Liver (tissue), 9 donors: ENCODE measurements around the gene TMTC2. TPM values are rescaled to one million over a fixed set of nuclear protein-coding genes. Genes with fewer than 3 reads are reported as not detected.

ENCODE experiments used
- DNase-seq: peaks from one replicate; pipeline ENCODE4 v3.0.0-alpha.2; 2017; ENCODE audit warnings: low spot score
- H3K27ac ChIP-seq, 2 donors: one replicate each; pipeline ENCODE4 v1.7.0; 2013; ENCODE audit warnings: inconsistent platforms in 2 of 2, low read length in 2 of 2, control low read depth in 1 of 2, low read depth in 1 of 2, mild to moderate bottlenecking in 1 of 2
- H3K27me3 ChIP-seq, 4 donors: one replicate each; pipeline versions ENCODE4 v1.6.1 to v1.7.0; 2013; ENCODE audit warnings: low read length in 3 of 4, inconsistent platforms in 1 of 4, mild to moderate bottlenecking in 1 of 4, moderate library complexity in 1 of 4; ENCODE audit not compliant: control insufficient read depth in 4 of 4, insufficient read depth in 4 of 4
- H3K36me3 ChIP-seq, 4 donors: one replicate each; pipeline versions ENCODE4 v1.6.1 to v1.7.0; 2013; ENCODE audit warnings: low read length in 3 of 4, mild to moderate bottlenecking in 3 of 4, low read depth in 1 of 4, moderate library complexity in 1 of 4; ENCODE audit not compliant: control insufficient read depth in 4 of 4, insufficient read depth in 3 of 4
- H3K4me1 ChIP-seq, 4 donors: one replicate each; pipeline versions ENCODE4 v1.6.1 to v1.7.0; 2013; ENCODE audit warnings: low read length in 3 of 4, mild to moderate bottlenecking in 3 of 4, moderate library complexity in 1 of 4; ENCODE audit not compliant: control insufficient read depth in 4 of 4, insufficient read depth in 4 of 4
- H3K4me3 ChIP-seq, 3 donors: one replicate each; pipeline versions ENCODE4 v1.6.1 to v1.7.0; 2013; ENCODE audit warnings: low read length in 3 of 3, control low read depth in 1 of 3, low read depth in 1 of 3, mild to moderate bottlenecking in 1 of 3
- H3K9ac ChIP-seq, 2 donors: one replicate each; pipeline ENCODE4 v1.7.0; 2013; ENCODE audit warnings: low read length in 2 of 2, mild to moderate bottlenecking in 2 of 2, moderate library complexity in 2 of 2, control low read depth in 1 of 2, low read depth in 1 of 2
- H3K9me3 ChIP-seq, 4 donors: one replicate each; pipeline versions ENCODE4 v1.6.1 to v1.7.0; 2013; ENCODE audit warnings: low read length in 3 of 4; ENCODE audit not compliant: control insufficient read depth in 4 of 4
- EGR1 ChIP-seq, 2 donors: IDR thresholded peaks; 2 replicates each; pipeline ENCODE4 v1.6.1; 2016 to 2018; ENCODE audit warnings: antibody characterized with exemption in 2 of 2, low read depth in 2 of 2
- FOXA2 ChIP-seq: IDR thresholded peaks from 2 replicates; pipeline ENCODE4 v1.6.1; 2016; ENCODE audit warnings: antibody characterized with exemption
- GABPA ChIP-seq, 2 donors: IDR thresholded peaks in 1 of 2; conservative IDR thresholded peaks in 1 of 2; 2 replicates each; pipeline ENCODE4 v1.6.1; 2016; ENCODE audit warnings: antibody characterized with exemption in 2 of 2, mild to moderate bottlenecking in 1 of 2, moderate library complexity in 1 of 2
- NR2F2 ChIP-seq: IDR thresholded peaks from 2 replicates; pipeline ENCODE4 v1.6.1; 2016; ENCODE audit warnings: antibody characterized with exemption
- RAD21 ChIP-seq, 2 donors: IDR thresholded peaks; 2 replicates each; pipeline ENCODE4 v1.6.1; 2016; ENCODE audit warnings: antibody characterized with exemption in 2 of 2, mild to moderate bottlenecking in 2 of 2
- SP1 ChIP-seq: IDR thresholded peaks from 2 replicates; pipeline ENCODE4 v1.6.1; 2018; ENCODE audit warnings: antibody characterized with exemption, mild to moderate bottlenecking
- TAF1 ChIP-seq: conservative IDR thresholded peaks from 2 replicates; pipeline ENCODE4 v1.6.1; 2016; ENCODE audit warnings: antibody characterized with exemption, mild to moderate bottlenecking
- YY1 ChIP-seq: IDR thresholded peaks from 2 replicates; pipeline ENCODE4 v1.6.1; 2016; ENCODE audit warnings: antibody characterized with exemption, mild to moderate bottlenecking
- WGBS: extraction: QIAGEN DNeasy Blood & Tissue Kit; methylation state at CpG from one replicate; pipeline ENCODE4 v1.1.7; 2013; 5-methylcytosine and 5-hydroxymethylcytosine counted together
- polyA plus RNA-seq, 2 donors: library from polyadenylated mRNA; stranded (reverse) in 1 of 2; unstranded in 1 of 2; fragments of 200-250 nt in 1 of 2; fragments of >200 nt in 1 of 2; fragmentation: Nextera tagmentation in 1 of 2; extraction: Ambion mirVana in 1 of 2; gene quantifications; one replicate each; pipeline versions ENCODE4 v1.2.1 to v1.2.3, GENCODE V29; 2013 to 2015
- total RNA-seq, 2 donors: library from RNA; depleted of rRNA; stranded (reverse); fragments of >200 nt; gene quantifications; one replicate each; pipeline ENCODE4 v1.2.3, GENCODE V29; 2014
- TF ChIP-seq, protein P1 (sequence below): IDR thresholded peaks from 2 replicates; pipeline ENCODE4 v1.6.1; 2016; ENCODE audit warnings: antibody characterized with exemption
- TF ChIP-seq, protein P2 (sequence below): IDR thresholded peaks from 2 replicates; pipeline ENCODE4 v1.6.1; 2016; ENCODE audit warnings: antibody characterized with exemption, mild to moderate bottlenecking
- TF ChIP-seq, protein P3 (sequence below): fragments of 150-350 bp; IDR thresholded peaks from 2 replicates; pipeline ENCODE4 v1.5.1; 2017; ENCODE audit warnings: improper control_type of control experiment, low read depth, low read length; ENCODE audit not compliant: missing input control
- TF ChIP-seq, protein P4 (sequence below): IDR thresholded peaks from 2 replicates; pipeline ENCODE4 v1.6.1; 2016; ENCODE audit warnings: antibody characterized with exemption
- TF ChIP-seq, protein P5 (sequence below): IDR thresholded peaks from 2 replicates; pipeline ENCODE4 v1.6.1; 2016; ENCODE audit warnings: antibody characterized with exemption
- donor health status: healthy.
- donor health status: healthy.
- donor health status: healthy.
- donor health status: healthy.
- donor health status: healthy.

The TMTC2 gene
- total and polyA plus RNA-seq, 4 donors, result 0.36 to 3.0 (median 0.61) TPM

DNA sequence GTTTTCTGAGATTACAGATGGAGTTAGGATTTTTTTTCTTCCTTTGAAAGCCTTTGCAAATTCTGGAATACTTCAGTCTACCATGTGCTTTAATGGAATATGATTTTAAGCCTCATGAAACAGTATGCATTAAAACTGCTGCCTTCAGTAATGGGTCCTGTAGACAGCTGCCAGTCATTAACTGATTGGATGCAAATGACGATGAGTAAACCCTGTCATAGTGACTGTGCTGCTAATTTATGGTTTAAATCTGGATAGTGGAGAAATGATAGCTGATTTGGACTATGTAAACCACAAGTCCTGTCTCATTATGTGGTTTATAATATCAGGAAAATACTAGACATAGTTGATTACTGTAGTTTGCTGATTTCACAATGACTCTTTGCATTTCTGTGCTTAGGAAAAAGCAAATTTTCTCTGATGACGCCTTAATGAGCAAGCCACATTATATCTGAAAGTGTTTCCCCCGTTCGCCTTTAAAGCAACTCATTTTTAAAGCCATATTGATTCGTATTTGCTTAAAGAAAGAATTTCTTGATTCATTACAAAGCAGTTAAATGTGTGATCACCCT, 217.6 kb downstream of the TMTC2 start:
- WGBS, result 87% methylated on average over 5 of the region's 5 CpGs
- TF ChIP-seq GABPA (IDR thresholded peaks at IDR 0.05 in 1 of 2, conservative IDR thresholded peaks at IDR 0.05 in 1 of 2), result no peak
- TF ChIP-seq NR2F2, result no peak
- TF ChIP-seq, protein P1, sequence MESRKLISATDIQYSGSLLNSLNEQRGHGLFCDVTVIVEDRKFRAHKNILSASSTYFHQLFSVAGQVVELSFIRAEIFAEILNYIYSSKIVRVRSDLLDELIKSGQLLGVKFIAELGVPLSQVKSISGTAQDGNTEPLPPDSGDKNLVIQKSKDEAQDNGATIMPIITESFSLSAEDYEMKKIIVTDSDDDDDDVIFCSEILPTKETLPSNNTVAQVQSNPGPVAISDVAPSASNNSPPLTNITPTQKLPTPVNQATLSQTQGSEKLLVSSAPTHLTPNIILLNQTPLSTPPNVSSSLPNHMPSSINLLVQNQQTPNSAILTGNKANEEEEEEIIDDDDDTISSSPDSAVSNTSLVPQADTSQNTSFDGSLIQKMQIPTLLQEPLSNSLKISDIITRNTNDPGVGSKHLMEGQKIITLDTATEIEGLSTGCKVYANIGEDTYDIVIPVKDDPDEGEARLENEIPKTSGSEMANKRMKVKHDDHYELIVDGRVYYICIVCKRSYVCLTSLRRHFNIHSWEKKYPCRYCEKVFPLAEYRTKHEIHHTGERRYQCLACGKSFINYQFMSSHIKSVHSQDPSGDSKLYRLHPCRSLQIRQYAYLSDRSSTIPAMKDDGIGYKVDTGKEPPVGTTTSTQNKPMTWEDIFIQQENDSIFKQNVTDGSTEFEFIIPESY, result no peak
- TF ChIP-seq, protein P2, sequence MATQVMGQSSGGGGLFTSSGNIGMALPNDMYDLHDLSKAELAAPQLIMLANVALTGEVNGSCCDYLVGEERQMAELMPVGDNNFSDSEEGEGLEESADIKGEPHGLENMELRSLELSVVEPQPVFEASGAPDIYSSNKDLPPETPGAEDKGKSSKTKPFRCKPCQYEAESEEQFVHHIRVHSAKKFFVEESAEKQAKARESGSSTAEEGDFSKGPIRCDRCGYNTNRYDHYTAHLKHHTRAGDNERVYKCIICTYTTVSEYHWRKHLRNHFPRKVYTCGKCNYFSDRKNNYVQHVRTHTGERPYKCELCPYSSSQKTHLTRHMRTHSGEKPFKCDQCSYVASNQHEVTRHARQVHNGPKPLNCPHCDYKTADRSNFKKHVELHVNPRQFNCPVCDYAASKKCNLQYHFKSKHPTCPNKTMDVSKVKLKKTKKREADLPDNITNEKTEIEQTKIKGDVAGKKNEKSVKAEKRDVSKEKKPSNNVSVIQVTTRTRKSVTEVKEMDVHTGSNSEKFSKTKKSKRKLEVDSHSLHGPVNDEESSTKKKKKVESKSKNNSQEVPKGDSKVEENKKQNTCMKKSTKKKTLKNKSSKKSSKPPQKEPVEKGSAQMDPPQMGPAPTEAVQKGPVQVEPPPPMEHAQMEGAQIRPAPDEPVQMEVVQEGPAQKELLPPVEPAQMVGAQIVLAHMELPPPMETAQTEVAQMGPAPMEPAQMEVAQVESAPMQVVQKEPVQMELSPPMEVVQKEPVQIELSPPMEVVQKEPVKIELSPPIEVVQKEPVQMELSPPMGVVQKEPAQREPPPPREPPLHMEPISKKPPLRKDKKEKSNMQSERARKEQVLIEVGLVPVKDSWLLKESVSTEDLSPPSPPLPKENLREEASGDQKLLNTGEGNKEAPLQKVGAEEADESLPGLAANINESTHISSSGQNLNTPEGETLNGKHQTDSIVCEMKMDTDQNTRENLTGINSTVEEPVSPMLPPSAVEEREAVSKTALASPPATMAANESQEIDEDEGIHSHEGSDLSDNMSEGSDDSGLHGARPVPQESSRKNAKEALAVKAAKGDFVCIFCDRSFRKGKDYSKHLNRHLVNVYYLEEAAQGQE, result no peak
- no peak for TF ChIP-seq FOXA2
- TF ChIP-seq, protein P3, sequence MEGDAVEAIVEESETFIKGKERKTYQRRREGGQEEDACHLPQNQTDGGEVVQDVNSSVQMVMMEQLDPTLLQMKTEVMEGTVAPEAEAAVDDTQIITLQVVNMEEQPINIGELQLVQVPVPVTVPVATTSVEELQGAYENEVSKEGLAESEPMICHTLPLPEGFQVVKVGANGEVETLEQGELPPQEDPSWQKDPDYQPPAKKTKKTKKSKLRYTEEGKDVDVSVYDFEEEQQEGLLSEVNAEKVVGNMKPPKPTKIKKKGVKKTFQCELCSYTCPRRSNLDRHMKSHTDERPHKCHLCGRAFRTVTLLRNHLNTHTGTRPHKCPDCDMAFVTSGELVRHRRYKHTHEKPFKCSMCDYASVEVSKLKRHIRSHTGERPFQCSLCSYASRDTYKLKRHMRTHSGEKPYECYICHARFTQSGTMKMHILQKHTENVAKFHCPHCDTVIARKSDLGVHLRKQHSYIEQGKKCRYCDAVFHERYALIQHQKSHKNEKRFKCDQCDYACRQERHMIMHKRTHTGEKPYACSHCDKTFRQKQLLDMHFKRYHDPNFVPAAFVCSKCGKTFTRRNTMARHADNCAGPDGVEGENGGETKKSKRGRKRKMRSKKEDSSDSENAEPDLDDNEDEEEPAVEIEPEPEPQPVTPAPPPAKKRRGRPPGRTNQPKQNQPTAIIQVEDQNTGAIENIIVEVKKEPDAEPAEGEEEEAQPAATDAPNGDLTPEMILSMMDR, result no peak

DNA sequence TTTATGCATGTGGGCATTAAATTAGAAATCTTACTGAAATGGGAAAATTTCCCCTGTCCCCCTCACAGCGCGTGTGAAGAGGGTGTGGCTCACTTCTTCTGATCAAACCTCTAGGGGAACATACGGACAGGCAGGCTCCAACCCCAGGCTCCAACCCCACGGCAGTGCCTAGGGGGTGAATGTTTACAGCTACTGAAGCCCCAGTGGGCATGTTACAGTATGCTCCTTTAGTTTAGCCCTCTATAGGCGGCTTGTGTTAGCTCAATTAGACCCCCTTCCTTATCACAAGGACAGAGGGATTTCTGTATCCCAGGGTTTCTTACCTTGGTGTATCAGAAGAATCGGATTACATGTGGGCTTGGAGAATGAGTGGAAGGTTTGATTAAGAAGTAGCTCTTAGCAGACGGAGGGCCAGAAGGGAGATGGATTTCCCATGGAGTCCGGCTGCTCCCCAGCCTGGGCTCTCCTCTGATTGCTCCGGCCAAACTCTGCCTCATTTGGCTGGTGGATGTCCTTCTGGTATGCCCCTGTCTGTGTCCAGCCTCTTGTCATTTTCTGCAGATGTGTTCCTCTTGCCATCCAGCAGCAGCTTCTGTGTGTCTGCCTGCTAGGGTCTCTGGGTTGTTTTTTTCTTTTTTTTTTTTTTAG, 223.7 kb downstream of the TMTC2 start:
- TF ChIP-seq FOXA2 (no peak), SP1 (no peak)
- H3K27me3 ChIP-seq, result no peaks in the 10 kb centered on the region
- H3K36me3 ChIP-seq, result no peaks in the 10 kb centered on the region
- no peak for DNase-seq
- H3K4me1 ChIP-seq, result no peaks in the 10 kb centered on the region
- no peak overlapping the region for H3K9ac ChIP-seq
- H3K27ac ChIP-seq, result no peak overlapping the region
- no peaks in the 10 kb centered on the region for H3K9me3 ChIP-seq
- H3K4me3 ChIP-seq, result no peak overlapping the region
- WGBS, result 79% methylated on average over 9 of the region's 9 CpGs

More for the DNA sequence above, 217.6 kb downstream of the TMTC2 start:
- no peaks in the 10 kb centered on the region for H3K27me3 ChIP-seq
- H3K36me3 ChIP-seq, result no peaks in the 10 kb centered on the region
- no peak overlapping the region for H3K9ac ChIP-seq
- no peaks in the 10 kb centered on the region for H3K4me1 ChIP-seq
- no peak for DNase-seq
- H3K27ac ChIP-seq, result no peak overlapping the region
- H3K4me3 ChIP-seq, result no peak overlapping the region
- H3K9me3 ChIP-seq, result no peaks in the 10 kb centered on the region

DNA sequence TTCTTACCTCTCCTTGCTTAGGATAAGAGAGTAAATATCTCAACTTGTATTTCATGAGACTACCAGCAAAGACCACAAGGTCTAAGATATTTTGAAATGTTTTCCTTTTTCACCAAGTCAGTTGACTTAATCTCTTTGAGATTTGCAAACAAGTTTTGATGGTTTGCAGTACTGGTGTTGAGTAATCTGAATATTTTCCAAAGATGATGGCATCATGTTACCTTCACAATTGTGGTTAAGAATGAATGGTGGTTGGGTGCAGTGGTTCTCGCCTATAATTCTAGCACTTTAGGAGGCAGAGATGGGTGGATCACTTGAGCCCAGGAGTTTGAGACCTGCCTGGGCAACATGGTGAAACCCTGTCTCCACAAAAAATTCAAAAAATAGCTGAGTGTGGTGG, 225.7 kb downstream of the TMTC2 start:
- no peak for DNase-seq
- H3K4me3 ChIP-seq, result no peak overlapping the region
- 92% methylated on average over 1 of the region's 1 CpG for WGBS
- TF ChIP-seq, protein P4, sequence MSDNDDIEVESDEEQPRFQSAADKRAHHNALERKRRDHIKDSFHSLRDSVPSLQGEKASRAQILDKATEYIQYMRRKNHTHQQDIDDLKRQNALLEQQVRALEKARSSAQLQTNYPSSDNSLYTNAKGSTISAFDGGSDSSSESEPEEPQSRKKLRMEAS, result no peak
- TF ChIP-seq TAF1 (no peak), NR2F2 (no peak), YY1 (no peak), GABPA (IDR thresholded peaks at IDR 0.05 in 1 of 2, conservative IDR thresholded peaks at IDR 0.05 in 1 of 2) (no peak), RAD21 (IDR thresholded peaks at IDR 0.05) (no peak), EGR1 (IDR thresholded peaks at IDR 0.05; ENCODE audit: low read depth in 2 of 2) (no peak)
- TF ChIP-seq, protein P5, sequence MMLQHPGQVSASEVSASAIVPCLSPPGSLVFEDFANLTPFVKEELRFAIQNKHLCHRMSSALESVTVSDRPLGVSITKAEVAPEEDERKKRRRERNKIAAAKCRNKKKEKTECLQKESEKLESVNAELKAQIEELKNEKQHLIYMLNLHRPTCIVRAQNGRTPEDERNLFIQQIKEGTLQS, result no peak
- TF ChIP-seq, protein P3, result no peak

More for the DNA sequence above, 225.7 kb downstream of the TMTC2 start:
- Histone ChIP-seq H3K4me1 (no peaks in the 10 kb centered on the region), H3K27ac (no peak overlapping the region), H3K27me3 (no peaks in the 10 kb centered on the region), H3K36me3 (no peaks in the 10 kb centered on the region), H3K9ac (no peak overlapping the region), H3K9me3 (no peaks in the 10 kb centered on the region)
